Gastroesophageal sphincter (tissue), 3 donors: ENCODE results near the gene PTPRE.

ENCODE experiments used
- CTCF ChIP-seq, 4 experiments: fragments of 200-600 bp in 2 of 4; fragments of 450-650 bp in 2 of 4; sonication (generic) in 1 of 4; IDR thresholded peaks; one replicate each; pipeline ENCODE4 v1.5.1; 2017 to 2019; ENCODE audit warnings: antibody characterized with exemption in 4 of 4, mild to moderate bottlenecking in 2 of 4, moderate library complexity in 2 of 4
- EP300 ChIP-seq: sonication (generic); formaldehyde crosslinking; IDR thresholded peaks from one replicate; pipeline ENCODE4 v1.6.1; 2017; ENCODE audit warnings: antibody characterized with exemption, mild to moderate bottlenecking
- POLR2A ChIP-seq, 2 donors: fragments of 450-650 bp; IDR thresholded peaks; one replicate each; pipeline ENCODE4 v1.6.1; 2017; ENCODE audit warnings: antibody characterized with exemption in 2 of 2, mild to moderate bottlenecking in 2 of 2, moderate library complexity in 1 of 2
- POLR2AphosphoS5 ChIP-seq: sonication (generic); formaldehyde crosslinking; IDR thresholded peaks from one replicate; pipeline ENCODE4 v1.6.1; 2017; ENCODE audit warnings: antibody characterized with exemption

DNA sequence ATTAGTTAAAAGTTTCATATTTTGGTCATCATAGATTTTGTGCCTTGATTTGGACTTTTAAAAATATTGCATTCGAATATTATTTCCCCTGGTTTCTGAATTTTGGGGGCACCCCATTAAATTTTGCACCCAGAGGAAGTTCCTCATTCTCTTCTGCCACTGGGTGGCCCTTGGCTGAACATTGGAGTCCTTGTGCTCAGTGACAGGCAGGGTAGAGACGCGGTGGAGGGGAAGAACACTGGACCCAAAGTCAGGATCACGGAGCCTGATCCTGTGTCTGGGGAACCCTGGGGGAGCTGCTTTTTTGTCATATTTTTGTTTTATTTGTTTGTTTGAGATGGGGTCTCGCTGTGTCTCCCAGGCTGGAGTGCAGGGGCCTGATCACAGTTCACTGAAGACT, 144.6 kb downstream of the PTPRE start:
- TF ChIP-seq EP300 = no peak
- no peak for TF ChIP-seq POLR2A (IDR thresholded peaks at IDR 0.05)
- no peak for TF ChIP-seq CTCF (IDR thresholded peaks at IDR 0.05)
- TF ChIP-seq POLR2AphosphoS5 = no peak
